ENCODE data around the gene ENO4.

The ENO4 gene

DNA sequence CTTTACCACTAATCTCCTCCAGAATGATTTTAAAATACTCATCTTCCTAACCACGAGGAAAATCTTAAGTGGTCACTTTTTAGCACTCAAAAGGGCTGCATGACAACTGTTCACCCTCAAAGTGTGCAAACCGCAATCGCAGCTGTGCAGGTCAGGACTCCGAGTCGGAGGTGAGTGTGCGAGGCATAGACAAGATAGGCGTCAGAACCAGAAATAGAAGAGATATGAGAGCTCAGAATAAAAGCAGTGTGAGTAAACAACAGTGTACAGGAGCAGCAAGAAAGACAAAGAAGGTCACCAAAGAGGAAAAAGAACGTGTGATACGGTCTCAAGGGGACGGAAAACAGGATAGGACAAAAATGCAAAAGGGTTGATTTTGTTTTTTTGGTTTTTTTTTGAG lies 17.5 kb upstream of the ENO4 start:
- DNase-seq = no peak

DNA sequence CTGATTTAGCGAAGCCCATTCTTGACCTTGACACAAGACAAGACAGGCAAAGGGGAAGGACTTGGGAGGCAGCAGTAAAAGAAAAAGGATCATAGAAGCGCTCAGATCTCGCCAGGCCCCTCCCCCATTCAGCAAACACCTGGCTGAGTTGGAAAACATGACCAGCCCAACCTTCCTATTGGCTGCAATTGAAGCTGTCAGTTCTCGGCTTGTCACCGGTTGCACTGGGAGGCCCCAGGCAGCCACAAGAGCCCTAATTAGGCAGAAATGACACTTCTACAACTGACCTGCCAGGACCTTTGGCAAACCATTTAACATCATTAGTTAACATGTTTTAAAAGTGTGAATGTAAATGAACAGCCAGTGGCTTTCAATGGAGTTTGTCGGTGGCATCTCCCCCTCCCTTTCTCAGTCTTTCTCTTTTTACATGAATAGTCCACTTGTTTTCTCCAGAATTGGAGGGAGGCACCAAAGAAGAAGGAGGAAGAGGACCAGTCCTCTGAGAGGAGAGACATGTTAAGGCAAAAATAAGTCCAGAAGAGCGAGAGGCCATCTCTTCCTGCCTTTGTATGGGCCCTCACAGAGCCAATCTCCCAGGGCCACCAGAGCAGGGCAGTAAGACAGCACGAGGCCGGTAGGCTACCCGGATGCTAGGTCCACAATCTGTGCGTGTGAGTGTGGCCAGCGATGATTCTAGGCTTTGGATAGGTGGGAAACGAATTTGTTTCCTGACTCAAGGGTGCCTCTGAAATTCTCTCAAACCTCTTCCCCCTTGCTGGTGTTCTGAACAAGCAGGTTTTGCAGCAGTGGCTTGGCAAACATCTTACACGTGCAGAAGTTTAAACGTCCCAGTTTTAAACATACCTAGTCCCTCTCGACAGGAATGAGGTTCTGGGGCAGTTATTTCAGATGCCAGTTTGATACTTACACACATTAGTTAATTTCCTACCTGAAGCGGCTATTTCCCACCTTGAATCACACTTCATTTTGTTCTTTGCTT lies 15.0 kb upstream of the ENO4 start:
- DNase-seq = no peak

DNA sequence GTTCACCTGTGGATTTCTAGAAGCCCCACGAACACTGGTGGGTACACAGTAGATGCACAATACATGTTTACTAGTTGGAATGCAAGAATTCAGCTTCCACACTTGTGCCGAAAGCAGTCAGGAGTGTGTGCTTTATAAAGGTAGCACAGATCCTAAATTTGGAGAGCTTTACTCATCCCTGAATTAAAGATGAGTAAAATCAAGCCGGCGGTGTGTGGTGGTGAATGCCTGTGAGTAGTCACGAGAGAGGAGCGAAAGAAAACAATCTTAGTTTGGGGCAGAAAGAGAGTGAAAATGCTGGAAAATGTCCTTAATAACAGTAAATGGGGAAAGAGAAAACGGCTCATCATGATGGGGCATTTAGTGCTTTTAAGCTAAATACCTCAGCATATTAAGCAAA lies 13.6 kb upstream of the ENO4 start:
- DNase-seq = no peak

DNA sequence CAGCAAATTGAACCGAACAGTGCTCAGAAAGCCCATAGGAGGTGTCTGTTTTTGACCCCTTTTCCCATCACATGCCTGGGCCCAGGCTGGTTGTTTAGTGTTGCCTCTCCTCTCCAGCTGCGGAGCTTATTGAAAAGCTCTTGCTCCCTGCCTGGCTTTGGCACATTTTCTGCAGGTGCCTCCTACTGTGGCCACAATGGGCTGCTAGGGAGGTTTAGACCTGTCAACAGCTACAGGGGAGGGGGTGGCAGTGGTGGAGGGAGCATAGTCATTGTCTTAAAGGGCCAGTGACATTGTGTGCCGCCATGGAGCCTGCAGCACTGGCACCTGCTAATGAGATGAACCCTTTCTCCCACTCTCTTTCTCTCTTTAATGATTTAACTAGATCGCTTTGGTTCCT lies 13.2 kb upstream of the ENO4 start:
- DNase-seq = no peak

DNA sequence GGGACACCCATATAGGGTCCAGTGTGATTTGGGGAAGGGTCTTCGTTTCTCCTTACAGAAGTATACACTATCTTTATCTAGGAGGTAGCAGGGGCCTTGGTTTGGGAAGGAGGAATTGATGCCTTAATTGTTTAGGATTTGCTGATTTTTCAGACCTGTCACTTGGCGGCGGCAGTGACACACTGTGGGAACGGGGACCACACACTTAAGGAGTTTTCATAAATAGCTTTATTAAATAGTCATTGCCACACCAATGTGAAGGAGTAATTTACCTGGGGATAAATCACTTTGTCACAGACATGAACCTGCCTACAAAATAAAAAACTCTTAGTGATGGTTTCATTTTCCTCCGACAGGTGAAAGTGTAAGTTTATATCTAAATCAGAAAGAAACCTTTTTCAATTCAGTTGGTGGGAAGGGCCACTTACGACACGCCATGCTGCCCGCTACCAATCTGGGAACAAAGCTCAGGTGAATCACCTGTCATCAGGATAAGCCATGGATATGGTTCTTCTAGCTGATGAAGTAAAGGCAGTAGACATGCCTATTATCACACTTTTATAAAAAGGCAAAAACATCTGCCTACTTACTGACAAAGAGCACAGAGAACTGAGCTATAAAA lies 12.3 kb upstream of the ENO4 start:
- no peak for DNase-seq

DNA sequence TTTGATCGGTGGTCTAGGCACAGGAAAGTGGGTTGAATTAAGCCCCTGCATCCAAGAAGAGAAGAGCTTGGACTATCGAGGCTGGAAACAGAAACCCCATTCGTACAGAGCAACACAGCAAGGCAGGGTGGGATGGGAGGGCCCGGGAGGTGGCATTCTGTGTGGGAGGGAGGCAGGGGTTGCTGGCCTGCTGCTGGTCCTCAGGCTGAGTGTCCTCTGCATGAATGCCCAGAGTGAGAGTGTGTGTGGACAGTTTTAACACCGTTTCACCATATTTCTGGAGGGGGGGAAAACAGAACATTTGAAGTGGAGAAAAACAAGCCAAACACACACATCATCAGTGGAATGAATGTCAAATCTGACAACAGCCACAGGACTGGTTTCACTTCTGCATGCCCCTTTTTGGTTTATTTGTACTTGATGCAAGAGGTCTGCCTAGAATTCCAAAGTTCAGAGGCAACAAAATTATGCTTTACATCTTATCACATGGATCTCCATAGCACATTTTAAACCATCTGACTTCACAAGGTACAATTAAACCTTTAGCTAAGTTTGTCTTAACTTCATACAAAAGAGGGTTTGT lies 11.1 kb upstream of the ENO4 start:
- DNase-seq = no peak

DNA sequence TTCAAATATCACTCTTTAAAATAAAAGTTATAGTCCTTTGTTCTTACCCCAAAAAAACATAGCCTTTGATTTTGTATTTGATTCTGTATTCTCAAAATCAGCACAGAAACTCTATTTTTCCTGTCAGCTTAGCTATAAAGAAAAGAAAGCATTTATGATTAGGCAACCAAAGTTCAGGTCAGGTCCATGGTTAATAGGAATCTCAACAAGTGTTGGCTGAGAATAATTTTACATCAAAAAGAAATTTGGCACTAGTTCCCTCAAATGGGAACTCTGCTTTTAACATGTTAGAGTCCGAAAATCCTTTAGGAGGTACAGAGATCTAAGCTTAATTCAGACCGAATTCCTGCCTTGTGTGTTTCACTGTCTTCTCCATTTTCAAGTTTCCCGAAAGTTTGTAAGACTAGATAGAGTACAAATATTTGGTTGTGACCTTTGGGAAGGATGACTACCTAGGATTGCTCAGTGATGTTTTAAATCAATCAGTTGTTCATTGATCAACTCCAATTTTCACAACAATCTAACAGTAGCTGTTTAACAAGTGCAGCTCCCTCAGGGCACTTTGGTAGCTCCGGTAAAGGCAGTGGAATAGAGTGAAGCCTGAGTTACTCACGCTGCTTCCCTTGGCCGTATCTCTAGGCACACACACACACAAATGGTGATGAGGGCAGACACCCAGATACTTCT lies 8.8 kb upstream of the ENO4 start:
- DNase-seq = no peak

DNA sequence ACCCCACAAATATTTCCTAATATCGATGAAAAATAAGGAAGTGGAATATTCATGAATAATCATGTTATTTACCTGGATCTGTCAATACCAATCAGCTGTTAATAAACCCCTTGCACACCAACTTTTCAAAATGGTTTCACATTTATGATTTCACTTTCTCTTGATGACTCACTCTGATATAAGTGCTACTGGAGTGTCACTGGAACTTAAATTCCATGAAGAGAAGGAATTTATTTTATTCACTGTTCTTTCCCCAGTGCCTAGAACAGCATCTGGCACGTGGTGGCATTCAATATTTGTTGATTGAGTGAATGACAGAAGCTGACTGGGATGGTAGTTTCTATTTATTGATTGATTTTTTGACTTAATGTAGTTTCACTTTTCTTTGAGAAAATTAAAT lies 3.5 kb upstream of the ENO4 start:
- DNase-seq = no peak

DNA sequence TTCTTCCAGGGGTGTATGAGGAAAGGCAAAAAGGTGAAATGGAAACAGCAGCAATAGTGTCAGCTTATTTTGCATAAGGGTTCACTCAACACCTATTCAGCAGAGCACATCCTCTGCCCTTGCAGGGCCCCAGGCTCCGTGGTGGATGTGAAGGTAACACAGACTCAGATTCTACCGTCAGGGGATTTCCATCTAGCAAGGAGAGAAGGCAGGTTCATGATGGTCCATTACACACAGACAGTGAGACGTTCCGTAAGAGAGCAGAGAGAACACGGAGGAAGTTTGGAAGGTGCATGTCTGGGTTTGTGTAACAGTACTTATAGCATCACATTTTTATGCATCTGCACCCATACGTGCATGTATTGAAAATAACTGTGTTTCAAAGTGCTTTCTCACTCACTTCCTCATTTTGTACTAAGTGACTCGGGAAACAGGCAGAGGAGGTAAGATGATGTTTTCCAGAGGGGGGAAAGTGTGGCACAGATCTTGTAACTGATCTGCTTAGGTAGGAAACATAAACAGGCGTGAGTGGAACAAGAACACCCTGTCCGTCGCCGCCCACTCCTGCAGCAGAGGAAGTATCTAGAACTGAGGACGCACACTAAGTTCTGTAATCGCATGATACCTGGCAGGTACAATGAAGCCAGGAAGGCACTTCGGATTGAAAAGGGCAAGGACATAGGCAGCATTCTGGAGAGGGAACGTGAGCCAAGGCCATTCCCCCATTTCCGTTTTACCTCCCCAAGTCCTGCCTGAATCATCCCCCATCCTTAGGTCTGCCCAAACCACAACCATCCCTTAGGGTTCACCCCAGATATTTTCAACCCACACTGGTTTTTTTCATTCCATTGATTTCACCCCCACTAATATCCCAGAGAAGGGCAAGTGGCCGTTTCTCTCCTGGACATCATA lies 1.0 kb upstream of the ENO4 start:
- DNase-seq = no peak

DNA sequence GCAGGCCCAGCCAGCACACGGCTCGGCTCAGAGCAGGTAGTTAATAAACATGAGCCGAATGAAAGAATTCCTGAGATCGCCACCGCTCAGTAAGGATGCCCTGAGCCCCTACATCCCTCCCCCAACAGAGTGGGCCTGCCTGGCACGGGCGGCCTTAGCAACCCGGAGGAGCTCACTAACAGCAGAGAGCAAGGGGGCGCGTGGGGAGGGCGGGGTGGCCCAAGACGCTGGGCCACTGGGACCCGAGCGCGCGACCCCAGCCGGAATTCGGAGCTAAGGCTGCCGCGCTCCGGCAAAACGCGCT lies 403 bp upstream of the ENO4 start:
- DNase-seq = no peak

DNA sequence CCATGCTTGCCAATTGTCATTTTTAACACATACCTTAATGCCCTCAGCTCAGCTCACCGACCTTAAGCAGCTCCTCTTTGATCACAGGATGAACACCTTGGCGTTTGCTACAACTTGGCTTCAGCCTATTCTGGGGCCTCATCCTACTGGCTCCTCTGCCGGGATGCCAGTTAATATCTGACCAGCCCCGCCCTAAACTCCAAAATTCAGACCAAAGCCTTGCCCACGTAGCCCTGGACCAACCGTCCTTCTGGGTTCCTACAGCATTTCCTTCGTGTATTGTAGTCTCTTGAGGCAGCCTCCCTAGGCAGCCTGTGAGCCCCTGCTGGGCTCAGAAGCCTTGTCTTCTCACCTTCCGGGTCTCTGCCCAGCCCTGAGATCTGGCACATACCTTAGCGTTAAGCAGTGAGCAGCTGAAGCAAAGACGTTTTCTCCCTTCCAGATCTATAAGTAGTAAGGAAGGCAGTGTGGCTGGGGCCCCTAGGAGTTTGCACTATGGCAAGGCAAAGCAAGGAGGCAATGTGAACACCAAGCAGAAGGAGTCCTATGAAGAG lies 836 bp downstream of the ENO4 start:
- no peak for DNase-seq

DNA sequence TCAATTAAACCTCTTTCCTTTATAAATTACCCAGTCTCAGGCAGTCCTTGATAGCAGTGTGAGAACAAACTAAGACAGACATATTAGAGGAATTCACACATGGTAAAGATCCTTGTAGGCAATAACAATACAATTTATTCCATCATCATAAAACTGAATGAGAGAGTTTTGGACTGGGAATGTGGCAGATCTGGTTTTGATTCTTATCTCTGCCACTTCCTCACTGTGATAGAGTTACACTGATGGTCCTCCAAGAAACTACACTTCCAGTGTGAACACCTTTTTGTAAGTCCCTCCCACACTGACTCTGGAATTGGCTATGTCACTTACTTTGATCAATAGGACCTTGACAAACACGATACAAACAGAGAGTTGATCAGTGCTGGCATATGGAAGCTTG lies 2.9 kb downstream of the ENO4 start:
- no peak for DNase-seq

DNA sequence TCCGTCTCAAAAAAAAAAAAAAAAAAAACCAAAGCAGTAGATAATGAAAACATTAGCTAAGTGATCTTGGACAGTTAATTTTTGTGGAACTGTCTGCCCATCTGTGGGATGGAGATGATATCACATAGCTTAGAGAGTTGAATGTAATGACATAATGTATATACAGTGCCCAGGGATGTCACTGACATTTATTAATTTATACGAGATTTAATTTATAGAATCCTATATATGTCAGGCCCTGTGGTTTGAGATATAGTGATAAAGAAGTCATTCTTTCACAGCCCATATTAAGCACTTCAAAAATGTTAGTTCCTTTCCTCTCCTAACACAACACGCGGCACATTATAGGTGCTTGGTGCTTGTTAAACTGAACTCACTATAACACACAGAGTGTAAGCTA lies 4.0 kb downstream of the ENO4 start:
- no peak for DNase-seq

DNA sequence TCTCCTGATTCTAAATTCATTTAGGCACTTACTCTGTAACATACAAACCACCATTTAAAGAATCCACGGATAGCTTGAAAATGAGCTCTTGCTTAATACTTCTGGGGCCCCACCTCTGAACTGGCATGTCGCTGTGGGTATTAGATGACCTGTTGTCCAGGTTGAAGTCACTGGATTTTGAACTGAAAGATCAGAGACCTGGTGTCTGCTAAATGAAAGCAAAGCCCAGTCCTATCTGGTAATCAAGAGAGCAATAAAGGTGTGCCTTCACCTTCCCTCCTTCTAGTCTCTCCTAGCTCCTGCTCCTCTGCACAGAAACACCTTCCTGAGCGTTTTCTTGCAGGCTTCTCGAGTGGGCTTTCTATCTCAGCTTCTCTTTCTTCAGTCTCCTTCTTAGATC lies 4.4 kb downstream of the ENO4 start:
- no peak for DNase-seq

DNA sequence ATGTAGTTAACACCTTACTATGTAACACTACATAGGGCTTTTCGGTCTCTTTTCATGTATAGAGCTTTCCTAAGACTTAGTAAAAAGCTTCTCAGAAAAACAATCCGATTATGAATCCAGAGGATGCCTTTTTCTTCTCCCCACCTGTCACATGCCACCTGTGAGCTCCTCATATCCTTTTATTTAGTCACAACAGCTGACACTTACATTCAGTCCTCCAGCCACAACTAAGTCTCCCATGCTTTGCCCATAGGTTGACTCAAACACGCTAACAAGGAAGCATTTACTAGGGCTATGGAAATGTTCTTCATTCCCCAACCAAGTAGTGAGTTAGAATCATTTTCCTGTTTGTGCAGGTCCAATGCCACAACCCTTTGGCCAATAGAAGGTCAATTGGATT lies 7.9 kb downstream of the ENO4 start:
- no peak for DNase-seq

DNA sequence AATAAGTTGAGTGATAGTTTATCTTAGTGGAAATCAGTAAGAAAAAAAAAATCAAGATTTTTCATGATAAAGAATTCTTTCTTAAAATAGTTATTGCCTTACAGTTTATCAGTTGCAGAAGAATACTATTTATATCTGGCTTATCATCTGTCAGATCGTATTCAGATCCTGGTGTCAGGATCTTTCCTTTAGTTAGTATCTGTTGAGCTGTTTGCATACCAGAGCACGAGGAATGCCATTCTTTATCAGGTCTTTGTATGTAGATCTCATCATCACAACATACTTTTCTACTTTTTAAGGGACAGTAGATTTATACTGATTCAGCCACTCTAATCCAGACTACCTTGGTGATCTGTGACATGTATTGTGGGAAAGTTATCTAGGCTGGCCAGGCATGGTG lies 12.5 kb downstream of the ENO4 start:
- DNase-seq = no peak

DNA sequence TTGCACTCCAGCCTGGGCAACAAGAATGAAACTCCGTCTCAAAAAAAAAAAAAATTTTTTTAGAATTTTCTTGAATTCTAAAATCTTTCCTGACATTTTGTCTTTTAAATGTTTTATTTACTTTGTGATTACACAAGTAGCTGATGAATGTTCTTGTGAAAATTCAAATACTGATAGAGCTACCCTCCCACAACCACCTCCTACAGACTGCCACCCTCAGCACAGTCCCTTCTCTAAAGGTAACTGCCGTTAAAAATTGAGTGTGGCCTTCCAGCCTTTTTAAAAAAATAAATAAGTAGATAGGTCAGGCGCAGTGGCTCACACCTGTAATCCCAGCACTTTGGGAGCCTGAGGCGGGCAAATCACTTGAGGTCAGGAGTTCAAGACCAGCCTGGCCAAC lies 15.1 kb downstream of the ENO4 start:
- DNase-seq = no peak

DNA sequence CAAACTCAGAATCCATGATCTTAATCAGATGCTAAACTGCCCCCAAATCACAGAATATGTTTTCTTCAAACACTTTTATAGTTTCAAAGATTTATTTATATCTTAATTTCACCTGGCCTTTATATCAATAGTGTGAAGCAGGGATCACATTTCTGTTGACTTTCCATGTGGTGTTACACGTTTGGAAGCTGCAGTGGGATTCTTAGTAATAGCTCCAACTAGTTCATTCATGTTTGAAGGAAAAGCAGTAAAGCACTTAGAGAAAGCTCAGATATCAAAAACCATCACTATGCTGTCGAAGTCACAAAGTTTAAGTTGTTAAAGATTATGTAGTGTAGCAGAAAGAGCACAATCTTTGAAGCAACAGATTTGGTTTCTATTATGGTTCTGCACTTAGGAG lies 16.8 kb downstream of the ENO4 start:
- no peak for DNase-seq

DNA sequence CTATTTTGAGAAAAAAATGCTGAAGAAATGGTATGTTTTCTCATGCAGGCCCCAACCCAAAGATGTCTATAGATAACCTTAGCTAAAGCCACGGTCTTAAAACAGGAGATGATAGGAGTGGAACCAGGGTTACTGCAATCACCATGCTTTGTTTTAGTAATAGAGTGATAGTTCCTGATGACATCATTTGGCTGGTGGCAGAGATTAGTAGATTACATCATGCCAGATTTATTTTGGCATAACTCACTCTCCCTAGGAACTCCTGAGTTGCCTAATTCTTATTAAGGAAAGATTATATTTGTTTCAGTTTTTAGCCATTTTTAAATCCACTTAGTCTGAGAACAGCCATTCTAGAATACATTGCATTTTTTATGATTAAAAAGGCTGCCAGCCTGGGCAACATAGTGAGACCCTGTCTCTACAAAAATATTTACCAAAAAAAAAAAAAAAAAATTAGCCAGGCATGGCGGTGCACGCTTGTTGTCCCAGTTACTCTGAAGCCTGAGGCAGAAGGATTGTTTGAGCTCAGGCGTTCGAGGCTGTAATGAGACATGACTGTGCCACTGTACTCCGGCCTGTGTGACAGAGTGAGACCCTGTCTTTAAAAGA lies 17.8 kb downstream of the ENO4 start:
- DNase-seq = no peak

DNA sequence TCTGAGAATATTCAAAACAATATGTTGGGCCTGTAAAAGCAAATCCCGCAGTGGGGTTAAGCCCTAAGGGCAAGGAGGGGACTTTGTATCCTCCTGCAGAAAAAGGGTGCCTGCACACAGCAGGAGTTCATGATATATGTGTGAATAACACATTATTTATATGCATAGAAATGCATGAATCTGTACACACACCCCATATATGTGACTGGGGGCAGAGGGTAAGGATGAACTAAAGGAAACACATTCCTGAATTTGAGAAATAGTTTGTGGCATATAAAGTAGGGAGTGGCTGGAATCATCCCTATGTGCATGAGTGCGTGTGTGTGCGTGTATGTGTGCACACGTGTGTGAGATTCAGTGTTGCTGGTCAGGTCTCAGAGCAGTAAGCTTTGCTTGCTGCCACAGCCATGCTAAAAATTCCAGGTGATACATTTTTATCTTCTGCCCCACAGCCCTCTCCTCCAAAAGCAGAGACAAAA lies 18.9 kb downstream of the ENO4 start:
- DNase-seq = no peak

DNA sequence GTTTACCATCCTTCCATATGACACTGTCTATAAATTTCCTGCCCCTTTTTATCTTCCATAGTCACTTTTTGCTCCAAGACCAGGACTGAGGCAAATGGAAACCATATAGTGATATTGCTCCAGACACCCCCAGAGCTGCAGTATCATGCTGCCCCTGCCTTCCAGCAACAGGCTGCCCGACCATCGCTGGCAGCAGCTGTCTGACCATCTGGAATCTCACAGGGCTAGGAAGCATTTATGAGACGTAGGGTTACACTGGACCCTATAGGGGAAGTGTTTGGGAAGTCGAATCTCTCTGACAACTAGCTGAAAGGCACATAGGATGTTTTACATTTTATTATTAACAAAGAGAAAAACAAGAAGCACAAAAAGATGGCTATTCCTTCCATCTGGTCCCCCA lies 19.4 kb downstream of the ENO4 start:
- no peak for DNase-seq

DNA sequence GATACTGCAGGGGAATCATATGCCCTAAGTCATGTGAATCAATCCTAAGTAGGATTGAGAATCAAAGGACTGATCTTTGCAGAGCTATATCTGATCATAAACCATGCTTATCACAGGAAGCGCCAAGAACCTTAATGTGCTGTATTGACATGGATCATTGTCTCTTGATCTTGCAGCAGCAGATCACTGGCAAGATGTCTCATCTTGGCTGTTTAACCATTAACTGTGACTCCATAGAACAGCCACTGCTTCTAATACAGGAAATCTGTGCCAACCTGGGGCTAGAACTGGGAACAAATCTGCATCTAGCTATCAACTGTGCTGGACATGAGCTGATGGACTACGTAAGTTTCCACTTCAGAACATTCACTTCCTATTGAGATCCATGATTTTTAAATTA lies 21.6 kb downstream of the ENO4 start:
- DNase-seq = no peak

All from stimulated activated CD4-positive, alpha-beta T cell treated with anti-CD3 and anti-CD28 coated beads, Interleukin-4, amount 100 ng/mL, for 24 hours (primary cell).